DND-41 (cell line): Measurements from ENCODE around the gene FOXF2.

ENCODE experiments used
- ATAC-seq: fragments of 200-7000 bp; cut with Tn5 transposase; 3 replicates; pipeline ENCODE4 v1.9.1; 2021; ENCODE audit warnings: low read depth; ENCODE audit not compliant: insufficient read depth
- DNase-seq: peaks from one replicate; pipeline ENCODE4 v3.0.0-alpha.2; 2020
- H2AFZ ChIP-seq: 2 replicates; pipeline ENCODE4 v1.6.0; 2012; ENCODE audit warnings: low read depth, low read length
- H3K27ac ChIP-seq: 2 replicates; pipeline ENCODE4 v1.5.1; 2012; ENCODE audit warnings: low read length, inconsistent platforms
- H3K27me3 ChIP-seq: fragments of 200-600 bp; sonication (generic); 2 replicates; pipeline ENCODE4 v1.6.0; 2012; ENCODE audit warnings: low read length, mild to moderate bottlenecking, inconsistent platforms; ENCODE audit not compliant: insufficient read depth, poor library complexity
- H3K36me3 ChIP-seq: 2 replicates; pipeline ENCODE4 v1.5.1; 2012; ENCODE audit warnings: low read length, inconsistent platforms; ENCODE audit not compliant: insufficient read depth
- H3K4me1 ChIP-seq: 2 replicates; pipeline ENCODE4 v1.5.1; 2012; ENCODE audit warnings: mild to moderate bottlenecking, low read length; ENCODE audit not compliant: insufficient read depth
- H3K4me2 ChIP-seq: 2 replicates; pipeline ENCODE4 v1.6.0; 2012; ENCODE audit warnings: mild to moderate bottlenecking, moderate library complexity, low read length, inconsistent platforms; ENCODE audit not compliant: insufficient read depth
- H3K4me3 ChIP-seq, 2 experiments: fragments of 200-600 bp in 1 of 2; shearing (Covaris generic) in 1 of 2; 2 replicates each; pipeline ENCODE4 v1.5.1; 2012 to 2016; ENCODE audit warnings: inconsistent platforms in 2 of 2, low read length in 2 of 2, mild to moderate bottlenecking in 2 of 2, low read depth in 1 of 2, moderate library complexity in 1 of 2
- H3K79me2 ChIP-seq: 2 replicates; pipeline ENCODE4 v1.6.0; 2012; ENCODE audit warnings: low read length, inconsistent platforms; ENCODE audit not compliant: insufficient read depth
- H3K9ac ChIP-seq: 2 replicates; pipeline ENCODE4 v1.6.0; 2012; ENCODE audit warnings: low read depth, mild to moderate bottlenecking, inconsistent platforms, low read length, moderate library complexity
- H3K9me3 ChIP-seq: 2 replicates; pipeline ENCODE4 v1.5.1; 2012; ENCODE audit warnings: low read length, moderate library complexity, mild to moderate bottlenecking, inconsistent platforms; ENCODE audit not compliant: insufficient read depth, severe bottlenecking
- H4K20me1 ChIP-seq: 2 replicates; pipeline ENCODE4 v1.6.0; 2012; ENCODE audit warnings: low read length; ENCODE audit not compliant: insufficient read depth
- EZH2 ChIP-seq: IDR thresholded peaks from 3 replicates; pipeline ENCODE4 v1.6.1; 2012; ENCODE audit warnings: borderline replicate concordance, low read depth, mild to moderate bottlenecking, moderate library complexity, low read length, inconsistent platforms; ENCODE audit not compliant: severe bottlenecking
- TF ChIP-seq, protein P1 (sequence below): IDR thresholded peaks from 2 replicates; pipeline ENCODE4 v1.5.1; 2012; ENCODE audit warnings: borderline replicate concordance, low read length, moderate library complexity, mild to moderate bottlenecking; ENCODE audit not compliant: poor library complexity, severe bottlenecking; ENCODE audit errors: extremely low read depth

The FOXF2 gene

DNA sequence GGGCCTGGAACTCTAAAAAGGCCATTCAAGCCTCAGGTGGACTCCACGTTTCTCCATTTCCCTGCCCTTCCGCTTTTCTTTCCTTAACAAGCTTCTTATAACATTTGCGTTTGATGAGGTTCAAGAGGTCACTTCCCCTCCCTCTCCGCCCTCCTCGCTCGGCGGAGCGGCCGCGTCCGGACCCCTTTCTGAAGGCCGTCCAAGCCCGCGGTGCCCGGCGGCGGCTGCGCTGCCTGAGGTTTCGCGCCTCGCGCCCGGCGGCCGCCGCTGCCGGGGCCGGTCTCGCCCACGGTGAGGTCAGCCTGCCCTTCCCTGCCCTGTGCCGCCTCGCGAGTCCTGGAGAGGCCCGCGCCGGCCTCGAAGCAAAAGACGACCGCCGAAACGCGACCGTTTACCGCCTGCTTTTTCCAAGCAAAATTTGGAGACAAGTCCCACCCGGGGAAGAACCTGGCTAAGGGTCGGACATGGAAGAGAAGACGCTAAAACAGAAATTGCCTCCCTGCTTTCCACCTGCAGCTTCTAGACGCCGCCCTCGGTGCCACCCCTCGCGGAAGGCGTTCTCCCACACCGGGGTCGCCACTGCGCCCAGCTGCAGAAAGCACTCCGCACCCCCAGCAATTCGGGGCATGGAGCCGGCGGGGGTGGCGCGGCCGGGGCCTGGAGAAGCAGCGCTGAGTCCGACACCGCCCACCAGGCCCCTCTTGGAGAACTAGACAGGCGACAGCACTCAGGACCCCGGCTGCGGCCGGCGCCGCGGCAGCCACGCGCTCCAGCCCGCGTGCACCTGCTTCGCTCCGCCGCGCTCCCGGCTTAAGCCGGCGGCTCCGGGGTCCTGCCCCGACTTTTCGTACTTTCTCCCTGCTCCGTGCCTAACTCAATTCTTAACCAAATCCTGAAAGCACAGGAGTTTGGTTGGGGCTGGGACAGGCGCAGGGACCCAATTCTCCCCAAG is 11.0 kb upstream of the FOXF2 start:
- H2AFZ ChIP-seq, result no peak overlapping the region
- peaks cover 9% of the 10 kb centered on the region for H3K27me3 ChIP-seq
- no peak for TF ChIP-seq EZH2
- TF ChIP-seq, protein P1, sequence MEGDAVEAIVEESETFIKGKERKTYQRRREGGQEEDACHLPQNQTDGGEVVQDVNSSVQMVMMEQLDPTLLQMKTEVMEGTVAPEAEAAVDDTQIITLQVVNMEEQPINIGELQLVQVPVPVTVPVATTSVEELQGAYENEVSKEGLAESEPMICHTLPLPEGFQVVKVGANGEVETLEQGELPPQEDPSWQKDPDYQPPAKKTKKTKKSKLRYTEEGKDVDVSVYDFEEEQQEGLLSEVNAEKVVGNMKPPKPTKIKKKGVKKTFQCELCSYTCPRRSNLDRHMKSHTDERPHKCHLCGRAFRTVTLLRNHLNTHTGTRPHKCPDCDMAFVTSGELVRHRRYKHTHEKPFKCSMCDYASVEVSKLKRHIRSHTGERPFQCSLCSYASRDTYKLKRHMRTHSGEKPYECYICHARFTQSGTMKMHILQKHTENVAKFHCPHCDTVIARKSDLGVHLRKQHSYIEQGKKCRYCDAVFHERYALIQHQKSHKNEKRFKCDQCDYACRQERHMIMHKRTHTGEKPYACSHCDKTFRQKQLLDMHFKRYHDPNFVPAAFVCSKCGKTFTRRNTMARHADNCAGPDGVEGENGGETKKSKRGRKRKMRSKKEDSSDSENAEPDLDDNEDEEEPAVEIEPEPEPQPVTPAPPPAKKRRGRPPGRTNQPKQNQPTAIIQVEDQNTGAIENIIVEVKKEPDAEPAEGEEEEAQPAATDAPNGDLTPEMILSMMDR, result no peak
- H3K4me3 ChIP-seq, result no peak overlapping the region
- H3K27ac ChIP-seq, result no peak overlapping the region
- H3K79me2 ChIP-seq, result no peaks in the 10 kb centered on the region
- no peak for DNase-seq
- H3K36me3 ChIP-seq, result no peaks in the 10 kb centered on the region
- no peak overlapping the region for H3K9ac ChIP-seq
- no peaks in the 10 kb centered on the region for H3K4me1 ChIP-seq
- no peak for ATAC-seq
- H4K20me1 ChIP-seq, result no peaks in the 10 kb centered on the region
- H3K4me2 ChIP-seq, result no peak overlapping the region
- no peaks in the 10 kb centered on the region for H3K9me3 ChIP-seq

DNA sequence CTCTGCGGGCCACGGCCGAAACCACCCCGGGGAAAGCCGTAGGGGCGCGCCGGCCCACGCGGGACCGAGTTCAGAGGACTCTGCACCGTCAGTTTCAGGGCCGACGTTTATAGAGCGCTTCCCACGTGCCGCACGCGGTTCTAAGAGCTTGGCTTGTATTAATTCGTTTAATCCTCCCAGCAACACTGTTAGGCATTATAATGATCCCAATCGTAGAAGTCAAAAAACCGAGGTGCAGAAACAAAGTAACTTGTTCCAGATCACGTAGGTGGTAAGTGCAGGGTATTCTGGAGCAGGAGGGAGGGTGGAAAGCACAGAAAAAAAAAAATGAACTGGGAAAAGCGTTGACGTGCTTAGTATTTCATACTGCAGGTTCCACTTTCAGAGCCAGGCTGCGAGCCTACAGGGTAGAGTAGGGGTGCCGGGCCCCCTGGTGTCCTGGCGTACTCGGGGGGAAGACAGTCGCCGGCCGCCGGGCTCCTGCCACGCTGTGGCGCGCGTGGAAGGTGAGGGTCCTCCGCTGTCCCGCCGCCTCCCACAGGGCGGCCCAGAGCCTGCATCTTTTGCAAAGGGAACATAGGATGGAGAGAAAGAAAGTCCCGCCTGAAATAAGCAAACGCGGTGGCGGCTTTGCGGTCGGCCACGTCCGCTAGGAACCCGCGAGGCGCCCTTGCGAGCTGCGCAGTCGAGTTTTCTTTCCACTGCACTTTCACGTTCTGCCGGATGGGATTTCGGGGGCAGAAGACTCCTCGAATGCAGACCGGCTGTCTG is 10.2 kb upstream of the FOXF2 start:
- no peak overlapping the region for H3K27ac ChIP-seq
- DNase-seq, result no peak
- no peaks in the 10 kb centered on the region for H3K79me2 ChIP-seq
- no peaks in the 10 kb centered on the region for H3K9me3 ChIP-seq
- H4K20me1 ChIP-seq, result no peaks in the 10 kb centered on the region
- H3K4me3 ChIP-seq, result no peak overlapping the region
- H3K36me3 ChIP-seq, result no peaks in the 10 kb centered on the region
- ATAC-seq, result no peak
- H3K27me3 ChIP-seq, result peaks cover 9% of the 10 kb centered on the region
- H3K4me2 ChIP-seq, result no peak overlapping the region
- H2AFZ ChIP-seq, result no peak overlapping the region
- H3K4me1 ChIP-seq, result no peaks in the 10 kb centered on the region
- H3K9ac ChIP-seq, result no peak overlapping the region
- no peak for TF ChIP-seq EZH2
- TF ChIP-seq, protein P1, result no peak

DNA sequence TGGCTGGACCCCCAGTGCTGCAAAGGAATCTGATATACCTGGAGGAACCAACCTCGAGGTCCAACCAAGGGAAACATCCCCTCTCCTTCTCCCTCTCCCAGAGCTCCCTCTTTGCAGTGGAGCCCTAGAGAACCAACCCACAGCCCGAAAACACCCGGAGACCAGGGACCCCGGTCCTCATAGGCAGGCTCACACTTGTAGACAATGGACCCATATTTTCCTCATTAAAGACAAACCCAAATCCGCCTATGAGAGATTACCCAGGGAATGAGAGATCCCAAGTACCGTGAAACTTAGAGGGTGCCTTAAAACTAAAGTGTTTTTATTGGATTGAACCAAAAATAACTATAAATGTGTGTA is 9.6 kb upstream of the FOXF2 start:
- H2AFZ ChIP-seq, result no peak overlapping the region
- TF ChIP-seq, protein P1, result no peak
- TF ChIP-seq EZH2, result no peak
- H3K27ac ChIP-seq, result no peak overlapping the region
- no peaks in the 10 kb centered on the region for H3K36me3 ChIP-seq
- no peaks in the 10 kb centered on the region for H4K20me1 ChIP-seq
- ATAC-seq, result no peak
- H3K79me2 ChIP-seq, result no peaks in the 10 kb centered on the region
- peaks cover 4% of the 10 kb centered on the region for H3K27me3 ChIP-seq
- no peak for DNase-seq
- no peak overlapping the region for H3K9ac ChIP-seq
- no peaks in the 10 kb centered on the region for H3K4me1 ChIP-seq
- no peak overlapping the region for H3K4me3 ChIP-seq
- no peak overlapping the region for H3K4me2 ChIP-seq
- no peaks in the 10 kb centered on the region for H3K9me3 ChIP-seq
